ENCODE data around the gene BRD1. TPM values are rescaled to one million over a fixed set of nuclear protein-coding genes. Genes with fewer than 3 reads are reported as not detected.

BRD1 gene
- total RNA-seq, 1 donor from 2014 or later = 32.4 TPM

DNA sequence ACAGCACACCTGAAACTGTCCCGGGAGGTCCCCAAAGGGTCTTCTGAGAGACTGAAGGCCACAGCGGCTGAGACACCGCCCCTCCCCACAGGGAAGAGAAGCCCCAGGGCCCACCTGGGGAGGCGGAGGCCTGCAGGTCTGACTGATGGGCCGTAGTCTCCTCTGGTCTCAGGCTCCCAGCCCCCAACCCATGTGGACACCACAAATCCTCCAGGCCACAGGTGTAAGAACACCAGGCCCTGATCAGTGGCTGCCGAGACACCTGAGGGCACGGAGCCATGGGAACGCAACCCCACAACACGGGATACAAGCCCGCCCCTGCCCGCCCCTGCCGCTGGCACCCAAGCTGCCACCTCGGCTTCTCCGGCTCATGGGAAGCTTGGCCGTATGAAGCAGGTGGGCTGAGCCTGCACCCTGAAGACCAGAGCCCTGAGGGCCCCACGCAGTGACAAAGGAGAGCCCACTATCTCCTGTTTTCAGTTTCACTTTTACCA lies 46.3 kb downstream of the BRD1 start:
- H3K27me3 ChIP-seq (ENCODE audit: insufficient read depth, low read length) = no peaks in the 10 kb centered on the region
- TF ChIP-seq, protein P1, sequence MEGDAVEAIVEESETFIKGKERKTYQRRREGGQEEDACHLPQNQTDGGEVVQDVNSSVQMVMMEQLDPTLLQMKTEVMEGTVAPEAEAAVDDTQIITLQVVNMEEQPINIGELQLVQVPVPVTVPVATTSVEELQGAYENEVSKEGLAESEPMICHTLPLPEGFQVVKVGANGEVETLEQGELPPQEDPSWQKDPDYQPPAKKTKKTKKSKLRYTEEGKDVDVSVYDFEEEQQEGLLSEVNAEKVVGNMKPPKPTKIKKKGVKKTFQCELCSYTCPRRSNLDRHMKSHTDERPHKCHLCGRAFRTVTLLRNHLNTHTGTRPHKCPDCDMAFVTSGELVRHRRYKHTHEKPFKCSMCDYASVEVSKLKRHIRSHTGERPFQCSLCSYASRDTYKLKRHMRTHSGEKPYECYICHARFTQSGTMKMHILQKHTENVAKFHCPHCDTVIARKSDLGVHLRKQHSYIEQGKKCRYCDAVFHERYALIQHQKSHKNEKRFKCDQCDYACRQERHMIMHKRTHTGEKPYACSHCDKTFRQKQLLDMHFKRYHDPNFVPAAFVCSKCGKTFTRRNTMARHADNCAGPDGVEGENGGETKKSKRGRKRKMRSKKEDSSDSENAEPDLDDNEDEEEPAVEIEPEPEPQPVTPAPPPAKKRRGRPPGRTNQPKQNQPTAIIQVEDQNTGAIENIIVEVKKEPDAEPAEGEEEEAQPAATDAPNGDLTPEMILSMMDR (IDR thresholded peaks at IDR 0.05; ENCODE audit: insufficient read depth, low read depth, low read length) = no peak
- no peak for TF ChIP-seq EZH2 (IDR thresholded peaks at IDR 0.05; ENCODE audit: insufficient read depth, low read length)
- DNase-seq (ENCODE audit: low read depth) (no peak), FAIRE-seq (no peak)
- Mint-ChIP-seq H3K27me3 (ENCODE audit: low read depth, unreplicated experiment) (no peaks in the 10 kb centered on the region), H3K27ac (ENCODE audit: unreplicated experiment) (no peak overlapping the region), H3K4me1 (ENCODE audit: low read depth, unreplicated experiment) (peaks cover 7% of the 10 kb centered on the region), H3K9me3 (ENCODE audit: unreplicated experiment) (no peaks in the 10 kb centered on the region), H3K4me3 (ENCODE audit: unreplicated experiment) (no peak overlapping the region), H3K36me3 (ENCODE audit: low read depth, unreplicated experiment) (peaks cover 2% of the 10 kb centered on the region)
- H3K27ac ChIP-seq (ENCODE audit: low read depth, low read length) = no peak overlapping the region
- no peaks in the 10 kb centered on the region for H3K4me1 ChIP-seq (ENCODE audit: insufficient read depth, low read length)
- peaks cover 94% of the 10 kb centered on the region for H4K20me1 ChIP-seq (ENCODE audit: insufficient read depth, low read length)
- H3K9ac ChIP-seq (ENCODE audit: low read length) = no peak overlapping the region
- H3K9me3 ChIP-seq (ENCODE audit: insufficient read depth, low read depth, low read length) = no peaks in the 10 kb centered on the region
- no peak overlapping the region for H3K4me3 ChIP-seq (ENCODE audit: insufficient read depth, low read depth, low read length)
- H3K79me2 ChIP-seq (ENCODE audit: insufficient read depth, low read length) = peaks cover 92% of the 10 kb centered on the region
- no peak overlapping the region for H2AFZ ChIP-seq (ENCODE audit: low read depth, low read length)
- no peak overlapping the region for H3K4me2 ChIP-seq (ENCODE audit: low read length)
- peaks cover 6% of the 10 kb centered on the region for H3K36me3 ChIP-seq (ENCODE audit: insufficient read depth, low read length)

DNA sequence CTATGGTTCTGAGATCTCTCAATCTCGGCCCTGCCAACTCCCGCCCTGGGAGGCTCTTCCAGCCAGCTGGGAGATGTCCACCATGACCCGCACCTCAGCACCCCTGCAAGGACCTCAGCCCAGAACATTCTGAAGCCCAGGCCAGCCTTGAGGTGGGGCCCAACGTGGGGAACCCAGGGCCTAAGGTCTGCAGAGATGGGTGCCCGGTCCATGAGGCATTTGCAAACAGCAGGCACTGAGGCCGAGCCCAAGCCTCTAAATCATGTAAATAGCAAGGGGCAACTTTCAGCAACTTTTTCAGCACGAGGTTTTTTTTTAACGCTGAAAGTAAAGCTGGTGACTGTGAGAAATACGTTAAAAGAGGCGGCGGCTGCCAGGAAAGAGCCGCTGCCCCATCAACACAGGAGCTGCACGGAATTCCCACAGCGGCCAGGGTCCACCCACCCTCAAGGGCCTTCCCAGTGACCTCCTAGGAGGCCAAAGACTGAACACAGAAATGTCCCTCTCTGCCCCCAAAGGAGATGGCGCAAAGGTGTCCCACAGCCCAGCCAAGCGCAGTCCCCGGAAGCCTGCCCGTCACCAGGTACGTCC lies 46.9 kb downstream of the BRD1 start:
- DNase-seq (ENCODE audit: low read depth) (no peak), FAIRE-seq (no peak)
- H3K4me3 ChIP-seq (ENCODE audit: insufficient read depth, low read depth, low read length) = no peak overlapping the region
- H3K27ac Mint-ChIP-seq (ENCODE audit: unreplicated experiment) = no peak overlapping the region
- H3K9me3 Mint-ChIP-seq (ENCODE audit: unreplicated experiment) = no peaks in the 10 kb centered on the region
- no peak overlapping the region for H3K4me3 Mint-ChIP-seq (ENCODE audit: unreplicated experiment)
- H3K4me1 Mint-ChIP-seq (ENCODE audit: low read depth, unreplicated experiment) = peaks cover 7% of the 10 kb centered on the region
- H3K9me3 ChIP-seq (ENCODE audit: insufficient read depth, low read depth, low read length) = no peaks in the 10 kb centered on the region
- no peak overlapping the region for H3K9ac ChIP-seq (ENCODE audit: low read length)
- H4K20me1 ChIP-seq (ENCODE audit: insufficient read depth, low read length) = peaks cover 93% of the 10 kb centered on the region
- H3K27me3 ChIP-seq (ENCODE audit: insufficient read depth, low read length) = no peaks in the 10 kb centered on the region
- peaks cover 2% of the 10 kb centered on the region for H3K36me3 Mint-ChIP-seq (ENCODE audit: low read depth, unreplicated experiment)
- peaks cover 90% of the 10 kb centered on the region for H3K79me2 ChIP-seq (ENCODE audit: insufficient read depth, low read length)
- no peak overlapping the region for H2AFZ ChIP-seq (ENCODE audit: low read depth, low read length)
- TF ChIP-seq EZH2 (IDR thresholded peaks at IDR 0.05; ENCODE audit: insufficient read depth, low read length) = no peak
- TF ChIP-seq, protein P1 (IDR thresholded peaks at IDR 0.05; ENCODE audit: insufficient read depth, low read depth, low read length) = no peak
- H3K27ac ChIP-seq (ENCODE audit: low read depth, low read length) = no peak overlapping the region
- no peak overlapping the region for H3K4me2 ChIP-seq (ENCODE audit: low read length)
- H3K36me3 ChIP-seq (ENCODE audit: insufficient read depth, low read length) = peaks cover 4% of the 10 kb centered on the region
- no peaks in the 10 kb centered on the region for H3K27me3 Mint-ChIP-seq (ENCODE audit: low read depth, unreplicated experiment)
- H3K4me1 ChIP-seq (ENCODE audit: insufficient read depth, low read length) = no peaks in the 10 kb centered on the region

Measured in astrocyte (in vitro differentiated cells and primary cell).